Left colon (tissue), 2 donors: Measurements from ENCODE around the gene OLIG3. TPM values are rescaled to one million over a fixed set of nuclear protein-coding genes. Genes with fewer than 3 reads are reported as not detected.

ENCODE experiments used
- ATAC-seq: fragments of 200-7000 bp; cut with Tn5 transposase; one replicate; pipeline ENCODE4 v1.9.1; 2020; ENCODE audit warnings: mild to moderate bottlenecking, moderate library complexity
- DNase-seq, 2 donors: peaks; one replicate each; pipeline ENCODE4 v3.0.0-alpha.2; 2020
- intact Hi-C, 2 donors: fragments of 100-400 bp; cut with DNase I in 1 of 2; cut with micrococcal nuclease in 1 of 2; formaldehyde crosslinking; loops; one replicate each; pipeline versions ENCODE4 v1.11.2 to v1.14.0; 2022; cut with DNase I, micrococcal nuclease
- long read RNA-seq: library from polyadenylated mRNA; unstranded; transcript quantifications from one replicate; pipeline ENCODE4 v2.0.0, GENCODE V29; 2021
- total RNA-seq, 2 donors: library from RNA; stranded (reverse); fragmentation: NEBNext Ultra II Directional; extraction: Animal tissue kit (Norgen Biotek cat#: 25700); gene quantifications; one replicate each; pipeline ENCODE4 v1.2.1, GENCODE V29; 2021
- donor health status: DM: no; HTN: no; CAD: no.
- donor health status: DM: yes; HTN: yes; CAD: no.

Gene OLIG3
- not detected for total RNA-seq
- long read RNA-seq = 0 reads

- DNase-seq = no peak
- intact Hi-C loops = no loop called here
- ATAC-seq = no peak
These were observed at the start of gene OLIG3 for GRCh38 chr6:137494281-137494987. OLIG3 (minus strand) TSS chr6:137494394; CDS start chr6:137494170, 224 bp downstream.

- intact Hi-C loops = no loop called here
- DNase-seq (no peak), ATAC-seq (no peak)
These were observed 48.9 kb upstream of the OLIG3 start for GRCh38 chr6:137543114-137543513.

GRCh38 chr6:137542713-137543112 is 48.5 kb upstream of the OLIG3 start:
- no peak for DNase-seq
- intact Hi-C loops = no loop called here
- ATAC-seq = no peak

- DNase-seq (no peak), ATAC-seq (no peak)
- intact Hi-C loops = no loop called here
These were observed 47.4 kb upstream of the OLIG3 start for GRCh38 chr6:137541534-137542063.

GRCh38 chr6:137536104-137536773 is 42.0 kb upstream of the OLIG3 start:
- no peak for DNase-seq
- ATAC-seq = no peak
- intact Hi-C loops = no loop called here

- ATAC-seq (no peak), DNase-seq (no peak)
- intact Hi-C loops = no loop called here
These were observed 37.3 kb upstream of the OLIG3 start for GRCh38 chr6:137531376-137532092.

GRCh38 chr6:137530404-137530803 is 36.2 kb upstream of the OLIG3 start:
- intact Hi-C loops = no loop called here
- DNase-seq = no peak
- no peak for ATAC-seq

GRCh38 chr6:137522831-137523230 is 28.6 kb upstream of the OLIG3 start:
- intact Hi-C loops = no loop called here
- ATAC-seq = no peak
- DNase-seq = no peak

GRCh38 chr6:137522198-137522798 is 28.1 kb upstream of the OLIG3 start:
- DNase-seq = no peak
- no peak for ATAC-seq
- intact Hi-C loops = no loop called here

- no peak for DNase-seq
- no peak for ATAC-seq
- intact Hi-C loops = no loop called here
These were observed 26.3 kb upstream of the OLIG3 start for GRCh38 chr6:137520520-137520919.

- DNase-seq (no peak), ATAC-seq (no peak)
- intact Hi-C loops = no loop called here
These were observed 25.5 kb upstream of the OLIG3 start for GRCh38 chr6:137519629-137520176.

- no peak for ATAC-seq
- intact Hi-C loops = no loop called here
- no peak for DNase-seq
These were observed 24.3 kb upstream of the OLIG3 start for GRCh38 chr6:137518386-137518983.

GRCh38 chr6:137514418-137514817 is 20.2 kb upstream of the OLIG3 start:
- intact Hi-C loops = no loop called here
- no peak for ATAC-seq
- DNase-seq = no peak

GRCh38 chr6:137512757-137513605 is 18.8 kb upstream of the OLIG3 start:
- DNase-seq (no peak), ATAC-seq (no peak)
- intact Hi-C loops = no loop called here

- intact Hi-C loops = no loop called here
- DNase-seq (no peak), ATAC-seq (no peak)
These were observed 16.7 kb upstream of the OLIG3 start for GRCh38 chr6:137510923-137511322.

- intact Hi-C loops = no loop called here
- DNase-seq (no peak), ATAC-seq (no peak)
These were observed 4.4 kb upstream of the OLIG3 start for GRCh38 chr6:137498481-137499190.

- intact Hi-C loops = no loop called here
- peak; percentile 59 for ATAC-seq
- no peak for DNase-seq
These were observed 3.7 kb upstream of the OLIG3 start for GRCh38 chr6:137497721-137498463.
